GM12873 (cell line): ENCODE results near the gene MGAT2.

Experiments
- CTCF ChIP-seq: IDR thresholded peaks from 2 replicates; pipeline ENCODE4 v1.5.1; 2012; ENCODE audit warnings: low read depth, mild to moderate bottlenecking, moderate library complexity, low read length, control low read depth; ENCODE audit not compliant: insufficient read depth; ENCODE audit errors: missing control alignments

MGAT2 gene

GRCh38 chr14:49583629-49584028 is 37.0 kb upstream of the MGAT2 start:
- TF ChIP-seq CTCF, result no peak

DNA sequence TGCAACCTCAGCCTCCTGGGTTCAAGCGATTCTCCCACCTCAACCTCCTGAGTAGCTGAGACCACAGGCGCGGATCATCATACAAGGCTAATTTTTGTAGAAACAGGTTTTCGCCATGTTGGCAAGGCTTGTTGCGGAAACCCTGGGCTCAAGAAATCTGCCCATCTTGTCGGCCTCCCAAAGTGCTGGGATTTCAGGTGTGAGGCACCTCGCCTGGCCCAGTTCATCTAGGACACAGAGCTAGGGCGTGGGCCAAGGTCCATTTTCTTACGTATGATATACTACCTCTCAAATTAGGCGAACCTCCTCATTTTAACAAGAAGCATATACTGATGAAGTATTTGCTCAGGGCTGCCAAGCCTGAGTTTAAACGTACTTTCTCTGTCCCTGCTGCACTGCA is 36.5 kb upstream of the MGAT2 start:
- no peak for TF ChIP-seq CTCF

GRCh38 chr14:49585803-49586672 is 34.6 kb upstream of the MGAT2 start, which contains the start of gene RPS29:
Gene RPS29 (minus strand): TSS chr14:49586380. CDS start chr14:49586346, 34 bp downstream.
- TF ChIP-seq CTCF, result no peak

DNA sequence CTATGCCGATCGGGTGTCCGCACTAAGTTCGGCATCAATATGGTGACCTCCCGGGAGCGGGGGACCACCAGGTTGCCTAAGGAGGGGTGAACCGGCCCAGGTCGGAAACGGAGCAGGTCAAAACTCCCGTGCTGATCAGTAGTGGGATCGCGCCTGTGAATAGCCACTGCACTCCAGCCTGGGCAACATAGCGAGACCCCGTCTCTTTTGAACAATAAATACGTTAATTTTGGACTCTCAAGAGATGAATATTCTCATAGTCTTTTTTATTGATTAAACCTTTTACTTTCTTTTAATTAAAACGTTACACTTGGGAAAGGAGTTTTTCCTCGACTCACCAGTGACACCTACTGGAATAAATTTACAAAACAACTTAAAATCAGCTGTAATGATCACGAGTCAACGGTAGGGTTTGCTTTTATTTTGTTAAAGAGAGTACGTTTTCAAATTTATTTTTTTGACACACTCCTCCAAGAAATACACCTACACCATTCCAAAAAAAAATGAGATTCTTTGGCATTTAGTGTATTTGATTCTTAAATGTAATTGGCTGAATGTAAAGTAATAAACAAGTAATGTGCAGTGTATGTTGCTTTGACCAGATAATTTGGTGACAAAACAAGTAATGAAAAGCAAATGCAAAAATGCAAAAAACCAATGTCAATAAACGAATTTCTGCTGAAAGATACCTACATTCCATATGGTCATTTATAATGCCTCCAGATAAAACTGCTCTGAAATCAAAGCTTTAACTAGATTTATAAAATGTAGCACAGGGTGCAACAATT is 33.7 kb upstream of the MGAT2 start:
- peak; percentile 68 for TF ChIP-seq CTCF

- no peak for TF ChIP-seq CTCF
Measured at GRCh38 chr14:49589387-49589786, 31.2 kb upstream of the MGAT2 start.

DNA sequence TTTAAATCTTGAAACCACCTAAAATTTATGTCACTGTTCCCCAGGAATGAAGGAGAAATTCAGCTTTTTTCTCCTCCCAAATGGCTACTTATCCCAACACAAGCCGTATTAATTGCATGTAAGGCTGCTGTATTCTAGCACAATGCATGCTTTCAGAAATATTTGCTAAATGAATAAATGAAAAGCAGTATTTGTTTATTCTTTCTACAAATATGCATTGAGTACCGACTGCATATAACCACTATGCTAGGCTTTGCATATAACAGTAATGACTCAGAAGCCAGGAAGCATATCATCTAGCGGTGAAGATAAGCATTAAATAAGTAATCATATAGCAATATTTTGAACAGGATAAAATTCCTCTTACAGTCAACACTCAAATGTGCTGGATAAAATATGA is 27.6 kb upstream of the MGAT2 start:
- TF ChIP-seq CTCF, result no peak

DNA sequence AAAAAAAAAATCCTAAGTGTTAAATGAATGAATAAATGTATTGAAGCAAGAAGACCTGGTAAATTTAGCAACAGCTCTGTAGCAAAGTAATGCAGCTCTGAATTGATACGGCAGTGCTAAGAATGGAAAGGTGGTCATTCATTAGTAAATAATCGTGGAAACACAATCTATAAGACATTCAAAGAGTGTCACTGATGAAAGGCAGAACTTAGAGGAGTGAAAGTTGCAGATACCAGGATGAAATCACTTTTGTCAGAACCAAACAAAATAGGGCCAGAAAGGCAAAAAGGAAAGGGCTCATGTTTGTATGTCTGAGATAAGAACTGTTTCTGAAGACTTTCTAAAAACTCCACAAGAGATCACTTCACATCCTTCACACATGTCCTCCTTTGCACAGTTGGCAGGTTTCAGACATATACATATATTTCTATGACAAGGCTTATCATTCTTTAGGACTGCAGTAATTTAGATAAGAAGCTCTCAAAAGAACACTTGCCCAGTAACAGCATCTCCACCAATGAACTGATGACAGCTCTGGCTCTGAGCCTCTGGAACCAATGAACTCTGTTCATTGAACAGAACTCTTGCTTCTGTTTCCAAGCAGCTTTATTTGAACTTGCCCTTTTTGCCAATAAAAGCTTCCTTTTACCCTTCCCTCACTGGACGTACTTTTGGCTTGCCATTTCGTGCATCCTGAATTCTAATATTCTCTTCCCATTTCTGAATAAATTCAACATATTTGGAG is 26.1 kb upstream of the MGAT2 start:
- no peak for TF ChIP-seq CTCF
